Stimulated activated memory B cell treated with anti-CD40 and anti-IgM and Interleukin-4, amounts not matched to agents 10 μg/mL and 1 μg/mL and 100 μg/mL, for 72 hours (primary cell): Measurements from ENCODE around the gene ELMO2.

ENCODE experiments used
- ATAC-seq: fragments of 150-1000 bp; cut with Tn5 transposase; 2 replicates; pipeline ENCODE4 v1.10.0; 2021
- H3K27ac Mint-ChIP-seq: one replicate; pipeline ENCODE4 v1.8.0; 2022; ENCODE audit warnings: mild to moderate bottlenecking, mixed read lengths
- H3K27me3 Mint-ChIP-seq: one replicate; pipeline ENCODE4 v1.8.0; 2022; ENCODE audit warnings: mixed read lengths
- H3K36me3 Mint-ChIP-seq: one replicate; pipeline ENCODE4 v1.8.0; 2022; ENCODE audit warnings: mixed read lengths
- H3K4me1 Mint-ChIP-seq: one replicate; pipeline ENCODE4 v1.8.0; 2022; ENCODE audit warnings: mixed read lengths
- H3K4me3 Mint-ChIP-seq: one replicate; pipeline ENCODE4 v1.8.0; 2022; ENCODE audit warnings: mild to moderate bottlenecking, moderate library complexity, mixed read lengths
- H3K9me3 Mint-ChIP-seq: one replicate; pipeline ENCODE4 v1.8.0; 2022; ENCODE audit warnings: mixed read lengths

The ELMO2 gene

GRCh38 chr20:46343348-46343974, 63.0 kb downstream of the ELMO2 start:
- H3K4me3 Mint-ChIP-seq: peak overlapping the region; percentile 48
- H3K27me3 Mint-ChIP-seq: peaks cover 12% of the 10 kb centered on the region
- H3K27ac Mint-ChIP-seq: peak overlapping the region; percentile 10

GRCh38 chr20:46342451-46343347, 63.7 kb downstream of the ELMO2 start:
- no peak for ATAC-seq
- peaks cover 12% of the 10 kb centered on the region for H3K27me3 Mint-ChIP-seq

More at GRCh38 chr20:46343348-46343974, 63.0 kb downstream of the ELMO2 start:
- H3K9me3 Mint-ChIP-seq: peaks cover 3% of the 10 kb centered on the region
- ATAC-seq: peak; percentile 58
- H3K36me3 Mint-ChIP-seq: peaks cover 6% of the 10 kb centered on the region
- H3K4me1 Mint-ChIP-seq: peaks cover 21% of the 10 kb centered on the region

GRCh38 chr20:46342010-46342378, 64.4 kb downstream of the ELMO2 start:
- peaks cover 12% of the 10 kb centered on the region for H3K27me3 Mint-ChIP-seq
- ATAC-seq: no peak
- H3K4me3 Mint-ChIP-seq: no peak overlapping the region
- H3K4me1 Mint-ChIP-seq: peaks cover 21% of the 10 kb centered on the region
- H3K27ac Mint-ChIP-seq: no peak overlapping the region
- peaks cover 3% of the 10 kb centered on the region for H3K9me3 Mint-ChIP-seq
- peaks cover 6% of the 10 kb centered on the region for H3K36me3 Mint-ChIP-seq

More at GRCh38 chr20:46342451-46343347, 63.7 kb downstream of the ELMO2 start:
- peaks cover 21% of the 10 kb centered on the region for H3K4me1 Mint-ChIP-seq
- peak overlapping the region; percentile 10 for H3K27ac Mint-ChIP-seq
- H3K9me3 Mint-ChIP-seq: peaks cover 3% of the 10 kb centered on the region
- H3K36me3 Mint-ChIP-seq: peaks cover 6% of the 10 kb centered on the region
- H3K4me3 Mint-ChIP-seq: peak overlapping the region; percentile 22

- no peak for ATAC-seq
- peaks cover 3% of the 10 kb centered on the region for H3K9me3 Mint-ChIP-seq
- H3K4me1 Mint-ChIP-seq: peaks cover 21% of the 10 kb centered on the region
- no peak overlapping the region for H3K4me3 Mint-ChIP-seq
- H3K27ac Mint-ChIP-seq: no peak overlapping the region
- H3K27me3 Mint-ChIP-seq: peaks cover 12% of the 10 kb centered on the region
- peaks cover 6% of the 10 kb centered on the region for H3K36me3 Mint-ChIP-seq
These were observed 65.1 kb downstream of the ELMO2 start for GRCh38 chr20:46341074-46342009.

- no peak for ATAC-seq
- Mint-ChIP-seq H3K27me3 (peaks cover 30% of the 10 kb centered on the region), H3K4me1 (peaks cover 13% of the 10 kb centered on the region), H3K36me3 (no peaks in the 10 kb centered on the region), H3K27ac (no peak overlapping the region), H3K9me3 (no peaks in the 10 kb centered on the region), H3K4me3 (no peak overlapping the region)
These were observed 67.4 kb downstream of the ELMO2 start for GRCh38 chr20:46339037-46339436.

GRCh38 chr20:46336735-46337134, 69.7 kb downstream of the ELMO2 start:
- Mint-ChIP-seq H3K27me3 (peaks cover 44% of the 10 kb centered on the region), H3K27ac (no peak overlapping the region), H3K4me3 (no peak overlapping the region), H3K36me3 (no peaks in the 10 kb centered on the region), H3K4me1 (no peaks in the 10 kb centered on the region), H3K9me3 (no peaks in the 10 kb centered on the region)
- no peak for ATAC-seq

GRCh38 chr20:46334303-46334904, 72.0 kb downstream of the ELMO2 start:
- H3K4me1 Mint-ChIP-seq: no peaks in the 10 kb centered on the region
- H3K27ac Mint-ChIP-seq: no peak overlapping the region
- peaks cover 62% of the 10 kb centered on the region for H3K27me3 Mint-ChIP-seq
- no peaks in the 10 kb centered on the region for H3K9me3 Mint-ChIP-seq
- no peak for ATAC-seq
- H3K36me3 Mint-ChIP-seq: no peaks in the 10 kb centered on the region
- no peak overlapping the region for H3K4me3 Mint-ChIP-seq

GRCh38 chr20:46333161-46333991, 73.0 kb downstream of the ELMO2 start:
- peaks cover 63% of the 10 kb centered on the region for H3K27me3 Mint-ChIP-seq

GRCh38 chr20:46332373-46333160, 73.8 kb downstream of the ELMO2 start:
- H3K27me3 Mint-ChIP-seq: peaks cover 66% of the 10 kb centered on the region
- no peaks in the 10 kb centered on the region for H3K36me3 Mint-ChIP-seq
- H3K27ac Mint-ChIP-seq: no peak overlapping the region
- no peak for ATAC-seq
- H3K4me1 Mint-ChIP-seq: no peaks in the 10 kb centered on the region
- H3K4me3 Mint-ChIP-seq: no peak overlapping the region
- H3K9me3 Mint-ChIP-seq: no peaks in the 10 kb centered on the region

More at GRCh38 chr20:46333161-46333991, 73.0 kb downstream of the ELMO2 start:
- no peak for ATAC-seq
- Mint-ChIP-seq H3K4me3 (no peak overlapping the region), H3K27ac (no peak overlapping the region), H3K36me3 (no peaks in the 10 kb centered on the region), H3K4me1 (no peaks in the 10 kb centered on the region), H3K9me3 (no peaks in the 10 kb centered on the region)

GRCh38 chr20:46331611-46332361, 74.6 kb downstream of the ELMO2 start:
- H3K36me3 Mint-ChIP-seq: no peaks in the 10 kb centered on the region
- no peaks in the 10 kb centered on the region for H3K4me1 Mint-ChIP-seq
- H3K27ac Mint-ChIP-seq: no peak overlapping the region
- H3K9me3 Mint-ChIP-seq: no peaks in the 10 kb centered on the region
- H3K27me3 Mint-ChIP-seq: peaks cover 66% of the 10 kb centered on the region
- ATAC-seq: no peak
- H3K4me3 Mint-ChIP-seq: no peak overlapping the region

GRCh38 chr20:46330831-46331371, 75.5 kb downstream of the ELMO2 start:
- Mint-ChIP-seq H3K27me3 (peaks cover 66% of the 10 kb centered on the region), H3K4me3 (no peak overlapping the region), H3K9me3 (no peaks in the 10 kb centered on the region), H3K27ac (no peak overlapping the region), H3K4me1 (no peaks in the 10 kb centered on the region), H3K36me3 (no peaks in the 10 kb centered on the region)
- no peak for ATAC-seq

- Mint-ChIP-seq H3K36me3 (no peaks in the 10 kb centered on the region), H3K27ac (no peak overlapping the region), H3K9me3 (no peaks in the 10 kb centered on the region), H3K27me3 (peaks cover 59% of the 10 kb centered on the region), H3K4me1 (no peaks in the 10 kb centered on the region), H3K4me3 (no peak overlapping the region)
- no peak for ATAC-seq
These were observed 76.2 kb downstream of the ELMO2 start for GRCh38 chr20:46330072-46330763.
